ENCODE results near the gene PRPF38A.

PRPF38A gene

DNA sequence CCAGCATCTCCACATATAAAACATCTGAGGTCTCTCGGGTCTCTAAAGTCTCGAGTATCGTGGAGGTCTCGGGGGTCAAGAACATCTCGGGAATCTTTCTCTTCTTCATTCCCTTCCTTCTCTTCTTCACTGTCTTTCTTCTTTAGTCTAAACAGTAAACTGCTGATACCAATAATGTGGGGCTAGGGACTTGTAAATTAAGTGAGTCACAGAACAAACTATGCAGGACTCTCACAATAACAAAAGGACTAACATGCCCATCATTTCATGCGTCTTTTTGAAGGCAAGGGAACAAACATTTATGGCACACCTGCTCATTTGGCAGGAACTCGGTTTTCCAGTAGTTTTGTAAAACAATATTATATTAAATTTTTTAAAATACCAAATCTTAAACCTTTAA lies 32.4 kb downstream of the PRPF38A start:
- Histone ChIP-seq H3K4me3 (replicated peaks; ENCODE audit: insufficient read depth, low read length) (no peak overlapping the region), H3K27ac (replicated peaks) (no peak overlapping the region), H3K27me3 (ENCODE audit: insufficient read depth, poor library complexity, severe bottlenecking) (no peaks in the 10 kb centered on the region)
- no peak for DNase-seq (ENCODE audit: low read depth in 1 of 2, low spot score in 1 of 2)
- TF ChIP-seq SPI1 (IDR thresholded peaks at IDR 0.05; ENCODE audit: borderline replicate concordance, low read depth) (no peak), GABPA (IDR thresholded peaks at IDR 0.05; ENCODE audit: low read depth) (no peak), POLR2AphosphoS5 (IDR thresholded peaks at IDR 0.05; ENCODE audit: low read depth) (no peak), CTCF (IDR thresholded peaks at IDR 0.05; ENCODE audit: insufficient read depth, low read length) (no peak), REST (IDR thresholded peaks at IDR 0.05; ENCODE audit: insufficient replicate concordance, low read depth) (no peak)

- DNase-seq (ENCODE audit: low read depth in 1 of 2, low spot score in 1 of 2) = no peak
- no peak overlapping the region for H3K4me3 ChIP-seq (replicated peaks; ENCODE audit: insufficient read depth, low read length)
- TF ChIP-seq GABPA (IDR thresholded peaks at IDR 0.05; ENCODE audit: low read depth) = no peak
- no peak for TF ChIP-seq REST (IDR thresholded peaks at IDR 0.05; ENCODE audit: insufficient replicate concordance, low read depth)
- no peak for TF ChIP-seq SPI1 (IDR thresholded peaks at IDR 0.05; ENCODE audit: borderline replicate concordance, low read depth)
- TF ChIP-seq POLR2AphosphoS5 (IDR thresholded peaks at IDR 0.05; ENCODE audit: low read depth) = no peak
- no peak for TF ChIP-seq CTCF (IDR thresholded peaks at IDR 0.05; ENCODE audit: insufficient read depth, low read length)
- H3K27me3 ChIP-seq (ENCODE audit: insufficient read depth, poor library complexity, severe bottlenecking) = no peaks in the 10 kb centered on the region
- H3K27ac ChIP-seq (replicated peaks) = no peak overlapping the region
Measured at GRCh38 chr1:52439976-52440375, 35.6 kb downstream of the PRPF38A start.

DNA sequence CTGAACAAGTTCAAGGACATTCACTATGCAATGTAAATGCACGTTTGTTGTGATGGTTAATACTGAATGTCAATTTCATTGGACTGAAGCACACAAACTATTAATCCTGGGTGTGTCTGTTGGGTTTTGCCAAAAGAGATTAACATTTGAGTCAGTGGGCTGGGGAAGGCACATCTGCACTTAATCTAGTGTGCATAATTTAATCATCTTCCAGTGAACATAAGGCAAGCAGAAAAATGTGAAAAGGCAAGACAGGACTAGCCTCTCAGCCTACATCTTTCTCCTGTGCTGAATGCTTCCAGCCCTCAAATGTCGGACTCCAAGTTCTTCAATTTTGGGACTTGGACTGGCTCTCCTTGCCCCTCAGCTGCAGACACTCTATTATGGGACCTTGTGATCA lies 40.1 kb downstream of the PRPF38A start:
- DNase-seq (ENCODE audit: low read depth in 1 of 2, low spot score in 1 of 2) = no peak
- Histone ChIP-seq H3K27ac (replicated peaks) (no peak overlapping the region), H3K27me3 (ENCODE audit: insufficient read depth, poor library complexity, severe bottlenecking) (no peaks in the 10 kb centered on the region), H3K4me3 (replicated peaks; ENCODE audit: insufficient read depth, low read length) (no peak overlapping the region)
- TF ChIP-seq POLR2AphosphoS5 (IDR thresholded peaks at IDR 0.05; ENCODE audit: low read depth) = no peak
- no peak for TF ChIP-seq CTCF (IDR thresholded peaks at IDR 0.05; ENCODE audit: insufficient read depth, low read length)
- TF ChIP-seq REST (IDR thresholded peaks at IDR 0.05; ENCODE audit: insufficient replicate concordance, low read depth) = no peak
- no peak for TF ChIP-seq GABPA (IDR thresholded peaks at IDR 0.05; ENCODE audit: low read depth)
- TF ChIP-seq SPI1 (IDR thresholded peaks at IDR 0.05; ENCODE audit: borderline replicate concordance, low read depth) = no peak
